Osteoblast (primary cell): ENCODE measurements around the gene TRHDE. TPM values are rescaled to one million over a fixed set of nuclear protein-coding genes. Genes with fewer than 3 reads are reported as not detected.

ENCODE experiments used
- DNase-seq: peaks from one replicate; pipeline ENCODE4 v3.0.0; 2011; ENCODE audit warnings: low spot score, mixed read lengths; ENCODE audit not compliant: insufficient read length; ENCODE audit errors: missing footprints
- H2AFZ ChIP-seq: 2 replicates; pipeline ENCODE4 v1.6.0; 2011; ENCODE audit warnings: mild to moderate bottlenecking, low read length
- H3K27ac ChIP-seq: 2 replicates; pipeline ENCODE4 v1.5.1; 2011; ENCODE audit warnings: mild to moderate bottlenecking, low read depth, low read length, moderate library complexity
- H3K27me3 ChIP-seq: 2 replicates; pipeline ENCODE4 v1.6.0; 2012; ENCODE audit warnings: mild to moderate bottlenecking, control low read depth, inconsistent platforms, low read length, moderate library complexity; ENCODE audit not compliant: insufficient read depth
- H3K36me3 ChIP-seq: 2 replicates; pipeline ENCODE4 v1.5.1; 2011; ENCODE audit warnings: mild to moderate bottlenecking, low read length, control low read depth, moderate library complexity; ENCODE audit not compliant: insufficient read depth
- H3K4me1 ChIP-seq: 2 replicates; pipeline ENCODE4 v1.5.1; 2011; ENCODE audit warnings: mild to moderate bottlenecking, low read length, control low read depth, moderate library complexity; ENCODE audit not compliant: insufficient read depth
- H3K4me2 ChIP-seq: 2 replicates; pipeline ENCODE4 v1.6.0; 2011; ENCODE audit warnings: mild to moderate bottlenecking, low read length; ENCODE audit not compliant: insufficient read depth
- H3K4me3 ChIP-seq: fragments of 200-600 bp; sonication (generic); 3 replicates; pipeline ENCODE4 v1.5.1; 2012; ENCODE audit warnings: mild to moderate bottlenecking, low read length, inconsistent platforms; ENCODE audit not compliant: insufficient read depth
- H3K79me2 ChIP-seq: 2 replicates; pipeline ENCODE4 v1.6.0; 2012; ENCODE audit warnings: mild to moderate bottlenecking, low read length, control low read depth, inconsistent platforms; ENCODE audit not compliant: insufficient read depth
- H3K9me3 ChIP-seq: 2 replicates; pipeline ENCODE4 v1.5.1; 2011; ENCODE audit warnings: low read depth, low read length, control low read depth
- H4K20me1 ChIP-seq: 2 replicates; pipeline ENCODE4 v1.6.0; 2012; ENCODE audit warnings: mild to moderate bottlenecking, low read length, control low read depth; ENCODE audit not compliant: insufficient read depth
- CTCF ChIP-seq: IDR thresholded peaks from 2 replicates; pipeline ENCODE4 v1.5.1; 2011; ENCODE audit warnings: mild to moderate bottlenecking, low read depth, low read length, moderate library complexity; ENCODE audit errors: extremely low read depth
- total RNA-seq: library from RNA; depleted of rRNA; stranded (reverse); fragments of >200 nt; gene quantifications from 2 replicates; pipeline ENCODE4 v1.2.3, GENCODE V29; 2012

The TRHDE gene
- total RNA-seq, 1 donor: under 0.01 TPM

GRCh38 chr12:72338437-72338836, 66.3 kb downstream of the TRHDE start:
- no peaks in the 10 kb centered on the region for H3K4me1 ChIP-seq
- DNase-seq: no peak
- no peak overlapping the region for H3K27ac ChIP-seq
- H2AFZ ChIP-seq: no peak overlapping the region
- H3K36me3 ChIP-seq: no peaks in the 10 kb centered on the region
- H3K79me2 ChIP-seq: no peaks in the 10 kb centered on the region
- no peak overlapping the region for H3K4me2 ChIP-seq
- H3K4me3 ChIP-seq: no peak overlapping the region
- no peaks in the 10 kb centered on the region for H3K27me3 ChIP-seq
- no peak for TF ChIP-seq CTCF
- no peaks in the 10 kb centered on the region for H3K9me3 ChIP-seq
- H4K20me1 ChIP-seq: no peaks in the 10 kb centered on the region

DNA sequence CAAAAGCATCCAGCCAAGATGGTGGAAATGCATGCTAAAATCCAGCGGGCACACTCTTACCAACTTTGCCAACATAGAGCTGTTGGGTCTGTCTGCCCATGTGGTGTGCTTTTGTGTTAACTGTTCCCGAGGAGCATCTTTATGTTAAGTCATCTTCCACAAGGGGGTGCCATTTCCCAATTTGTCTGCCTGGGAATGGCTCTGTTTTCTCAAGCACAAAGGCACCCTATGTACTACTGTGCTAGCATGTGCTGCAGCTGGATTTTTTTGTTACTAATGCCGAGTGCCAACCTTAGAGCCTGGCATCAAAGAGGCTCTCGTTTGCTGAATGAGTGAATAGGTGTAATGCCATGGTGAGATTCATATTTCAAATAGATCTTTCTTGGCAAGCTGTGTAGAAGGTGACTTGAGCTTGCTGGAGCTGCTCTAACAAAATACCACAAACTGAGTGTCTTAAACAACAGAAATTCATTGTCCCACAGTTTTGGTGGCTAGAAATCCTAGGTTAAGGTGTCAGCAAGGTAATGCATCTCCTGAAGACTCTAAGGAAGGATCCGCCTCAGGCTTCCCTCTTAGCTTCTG, 74.3 kb downstream of the TRHDE start:
- Histone ChIP-seq H2AFZ (no peak overlapping the region), H3K4me1 (no peaks in the 10 kb centered on the region), H3K9me3 (no peaks in the 10 kb centered on the region), H3K27me3 (no peaks in the 10 kb centered on the region), H3K36me3 (no peaks in the 10 kb centered on the region), H4K20me1 (no peaks in the 10 kb centered on the region), H3K79me2 (no peaks in the 10 kb centered on the region), H3K4me2 (no peak overlapping the region), H3K4me3 (no peak overlapping the region), H3K27ac (no peak overlapping the region)
- peak; percentile 14 for DNase-seq
- TF ChIP-seq CTCF: peak; percentile 52

- no peaks in the 10 kb centered on the region for H4K20me1 ChIP-seq
- H3K79me2 ChIP-seq: no peaks in the 10 kb centered on the region
- H3K36me3 ChIP-seq: no peaks in the 10 kb centered on the region
- H3K9me3 ChIP-seq: no peaks in the 10 kb centered on the region
- TF ChIP-seq CTCF: no peak
- H3K27ac ChIP-seq: no peak overlapping the region
- DNase-seq: no peak
- no peaks in the 10 kb centered on the region for H3K27me3 ChIP-seq
- H3K4me1 ChIP-seq: no peaks in the 10 kb centered on the region
- no peak overlapping the region for H3K4me2 ChIP-seq
- no peak overlapping the region for H3K4me3 ChIP-seq
- H2AFZ ChIP-seq: no peak overlapping the region
Measured at GRCh38 chr12:72349491-72349890, 77.3 kb downstream of the TRHDE start.

DNA sequence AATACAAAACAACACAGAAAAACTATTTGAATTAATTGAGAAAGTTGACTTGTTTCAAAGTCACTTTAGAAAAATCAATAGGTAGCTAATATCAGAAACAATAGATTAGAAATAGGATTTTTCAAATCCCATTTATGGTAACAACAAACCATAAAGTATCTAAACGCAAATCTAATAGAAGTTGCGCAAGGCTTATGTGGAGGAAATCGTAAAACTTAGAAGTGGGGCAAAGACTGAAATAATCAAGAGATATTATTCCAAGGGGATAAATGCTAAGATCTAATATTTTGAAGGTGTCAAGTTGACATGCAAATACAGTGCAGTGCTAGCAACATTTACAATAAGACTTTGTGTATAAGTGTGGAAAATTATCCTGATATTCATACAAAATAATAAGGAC, 87.2 kb downstream of the TRHDE start:
- no peak for TF ChIP-seq CTCF
- no peak overlapping the region for H2AFZ ChIP-seq
- no peaks in the 10 kb centered on the region for H3K36me3 ChIP-seq
- no peaks in the 10 kb centered on the region for H4K20me1 ChIP-seq
- no peaks in the 10 kb centered on the region for H3K4me1 ChIP-seq
- H3K4me3 ChIP-seq: no peak overlapping the region
- H3K27me3 ChIP-seq: no peaks in the 10 kb centered on the region
- H3K4me2 ChIP-seq: no peak overlapping the region
- DNase-seq: no peak
- no peaks in the 10 kb centered on the region for H3K79me2 ChIP-seq
- no peaks in the 10 kb centered on the region for H3K9me3 ChIP-seq
- no peak overlapping the region for H3K27ac ChIP-seq
